Neural cell (in vitro differentiated cells): ENCODE measurements around the gene CYP4F8. TPM values are rescaled to one million over a fixed set of nuclear protein-coding genes. Genes with fewer than 3 reads are reported as not detected.

ENCODE experiments used
- H2AFZ ChIP-seq: fragments of 200-600, 300-800 bp; sonication (generic), shearing (Covaris generic); 2 replicates; pipeline ENCODE4 v1.6.0; 2014; ENCODE audit warnings: low read depth, mild to moderate bottlenecking, antibody characterized with exemption, low read length, moderate library complexity
- H3F3A ChIP-seq: fragments of 200-600 bp; shearing (Covaris generic); 2 replicates; pipeline ENCODE4 v1.6.1; 2016; ENCODE audit warnings: mild to moderate bottlenecking, moderate library complexity, mixed read lengths, antibody characterized with exemption, low read length; ENCODE audit not compliant: insufficient read depth, poor library complexity, severe bottlenecking
- H3K27ac ChIP-seq: fragments of 200-600, 300-800 bp; sonication (generic), shearing (Covaris generic); 2 replicates; pipeline ENCODE4 v1.5.1; 2014; ENCODE audit warnings: mild to moderate bottlenecking, low read length, moderate library complexity
- H3K27me3 ChIP-seq: fragments of 300-800, 200-600 bp; sonication (generic), shearing (Covaris generic); 2 replicates; pipeline ENCODE4 v1.6.0; 2014; ENCODE audit warnings: mild to moderate bottlenecking, low read depth, low read length, moderate library complexity; ENCODE audit not compliant: insufficient read depth
- H3K36me3 ChIP-seq: fragments of 300-800, 200-600 bp; sonication (generic), shearing (Covaris generic); 2 replicates; pipeline ENCODE4 v1.5.1; 2014; ENCODE audit warnings: mild to moderate bottlenecking, antibody characterized with exemption, low read length, moderate library complexity; ENCODE audit not compliant: insufficient read depth
- H3K4me2 ChIP-seq: fragments of 300-800, 200-600 bp; sonication (generic), shearing (Covaris generic); 2 replicates; pipeline ENCODE4 v1.6.0; 2014; ENCODE audit warnings: mild to moderate bottlenecking, low read length
- H3K4me3 ChIP-seq: fragments of 300-800, 200-600 bp; sonication (generic), shearing (Covaris generic); 2 replicates; pipeline ENCODE4 v1.5.1; 2014; ENCODE audit warnings: mild to moderate bottlenecking, low read length, moderate library complexity
- H3K79me2 ChIP-seq: fragments of 200-600 bp; shearing (Covaris generic); replicated peaks from 2 replicates; pipeline ENCODE4 v1.6.0; 2014; ENCODE audit warnings: mild to moderate bottlenecking, low read length, moderate library complexity; ENCODE audit not compliant: insufficient read depth
- H3K9ac ChIP-seq: fragments of 300-800, 200-600 bp; sonication (generic), shearing (Covaris generic); 2 replicates; pipeline ENCODE4 v1.6.1; 2016; ENCODE audit warnings: mild to moderate bottlenecking, low read length, mixed read lengths
- H3K9me2 ChIP-seq: fragments of 200-600 bp; shearing (Covaris generic); 2 replicates; pipeline ENCODE4 v1.6.1; 2016; ENCODE audit warnings: mild to moderate bottlenecking, low read length, mixed read lengths; ENCODE audit not compliant: insufficient read depth
- H3K9me3 ChIP-seq: fragments of 200-600, 300-800 bp; sonication (generic), shearing (Covaris generic); 2 replicates; pipeline ENCODE4 v1.6.1; 2016; ENCODE audit warnings: mild to moderate bottlenecking, mixed run types, low read length, moderate library complexity, mixed read lengths
- H4K20me1 ChIP-seq: fragments of 200-600 bp; shearing (Covaris generic); 2 replicates; pipeline ENCODE4 v1.6.1; 2016; ENCODE audit warnings: mild to moderate bottlenecking, mixed run types; ENCODE audit not compliant: insufficient read depth
- EP300 ChIP-seq: fragments of 450-650 bp; conservative IDR thresholded peaks from 2 replicates; pipeline ENCODE4 v1.6.1; 2014; ENCODE audit warnings: antibody characterized with exemption, mild to moderate bottlenecking, moderate library complexity; ENCODE audit not compliant: poor library complexity, severe bottlenecking
- EZH2 ChIP-seq: fragments of 200-600, 300-800 bp; shearing (Covaris generic), sonication (generic); IDR thresholded peaks from 2 replicates; pipeline ENCODE4 v1.6.1; 2014; ENCODE audit warnings: antibody characterized with exemption, low read length, borderline replicate concordance, mild to moderate bottlenecking; ENCODE audit not compliant: insufficient read depth, poor library complexity, severe bottlenecking
- MXI1 ChIP-seq: fragments of 450-650 bp; conservative IDR thresholded peaks from 2 replicates; pipeline ENCODE4 v1.6.1; 2014; ENCODE audit warnings: antibody characterized with exemption, mild to moderate bottlenecking; ENCODE audit not compliant: poor library complexity, severe bottlenecking
- POLR2AphosphoS5 ChIP-seq: IDR thresholded peaks from 2 replicates; pipeline ENCODE4 v1.6.1; 2012
- RAD21 ChIP-seq: fragments of 450-650 bp; conservative IDR thresholded peaks from 2 replicates; pipeline ENCODE4 v1.6.1; 2014; ENCODE audit warnings: antibody characterized with exemption, mild to moderate bottlenecking, moderate library complexity
- SMC3 ChIP-seq: fragments of 450-650 bp; conservative IDR thresholded peaks from 2 replicates; pipeline ENCODE4 v1.6.1; 2014; ENCODE audit warnings: antibody characterized with exemption, mild to moderate bottlenecking, moderate library complexity; ENCODE audit not compliant: poor library complexity
- TAF1 ChIP-seq: IDR thresholded peaks from 2 replicates; pipeline ENCODE4 v1.6.1; 2012; ENCODE audit warnings: low read depth
- polyA plus RNA-seq: library from polyadenylated mRNA; depleted of rRNA; stranded (reverse); fragments of >200 nt; gene quantifications from 2 replicates; pipeline ENCODE4 v1.2.3, GENCODE V29; 2014
- TF ChIP-seq, protein P1 (sequence below): fragments of 450-650 bp; IDR thresholded peaks from 2 replicates; pipeline ENCODE4 v1.5.1; 2014; ENCODE audit warnings: antibody characterized with exemption, mild to moderate bottlenecking, moderate library complexity; ENCODE audit not compliant: poor library complexity, severe bottlenecking
- TF ChIP-seq, protein P2 (sequence below): IDR thresholded peaks from 2 replicates; pipeline ENCODE4 v1.6.1; 2012; ENCODE audit warnings: borderline replicate concordance

The CYP4F8 gene
- polyA plus RNA-seq, 1 donor from 2014 or later, result not detected

DNA sequence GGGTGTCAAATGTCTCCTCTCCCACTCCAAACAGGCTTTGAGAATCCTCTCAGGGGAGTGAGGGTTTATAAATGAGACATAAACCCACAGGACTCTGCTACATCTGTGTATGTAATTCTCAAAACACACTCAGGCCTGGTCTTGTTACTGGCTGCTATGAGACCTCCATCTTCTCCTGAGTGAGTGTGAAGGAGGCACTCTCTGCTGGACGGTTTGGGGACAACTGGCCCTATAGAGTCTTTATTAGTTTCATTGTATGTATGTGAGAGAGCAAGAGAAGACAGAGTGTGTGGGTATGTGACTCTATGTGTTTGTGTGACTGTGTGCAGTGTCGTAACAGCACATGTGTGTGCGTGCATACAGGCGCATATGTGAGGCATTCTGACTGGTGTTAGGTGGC is 48.2 kb downstream of the CYP4F8 start:
- Histone ChIP-seq H3K36me3 (no peaks in the 10 kb centered on the region), H3K4me2 (no peak overlapping the region), H3F3A (no peaks in the 10 kb centered on the region), H2AFZ (no peak overlapping the region), H3K27ac (no peak overlapping the region), H3K9me3 (peaks cover 14% of the 10 kb centered on the region), H3K9ac (no peak overlapping the region), H3K9me2 (no peaks in the 10 kb centered on the region), H3K79me2 (no peaks in the 10 kb centered on the region), H3K4me3 (no peak overlapping the region), H4K20me1 (no peaks in the 10 kb centered on the region), H3K27me3 (no peaks in the 10 kb centered on the region)
- TF ChIP-seq RAD21 (no peak), TAF1 (no peak), EP300 (no peak), EZH2 (no peak), SMC3 (no peak), POLR2AphosphoS5 (no peak), MXI1 (no peak)
- TF ChIP-seq, protein P1, sequence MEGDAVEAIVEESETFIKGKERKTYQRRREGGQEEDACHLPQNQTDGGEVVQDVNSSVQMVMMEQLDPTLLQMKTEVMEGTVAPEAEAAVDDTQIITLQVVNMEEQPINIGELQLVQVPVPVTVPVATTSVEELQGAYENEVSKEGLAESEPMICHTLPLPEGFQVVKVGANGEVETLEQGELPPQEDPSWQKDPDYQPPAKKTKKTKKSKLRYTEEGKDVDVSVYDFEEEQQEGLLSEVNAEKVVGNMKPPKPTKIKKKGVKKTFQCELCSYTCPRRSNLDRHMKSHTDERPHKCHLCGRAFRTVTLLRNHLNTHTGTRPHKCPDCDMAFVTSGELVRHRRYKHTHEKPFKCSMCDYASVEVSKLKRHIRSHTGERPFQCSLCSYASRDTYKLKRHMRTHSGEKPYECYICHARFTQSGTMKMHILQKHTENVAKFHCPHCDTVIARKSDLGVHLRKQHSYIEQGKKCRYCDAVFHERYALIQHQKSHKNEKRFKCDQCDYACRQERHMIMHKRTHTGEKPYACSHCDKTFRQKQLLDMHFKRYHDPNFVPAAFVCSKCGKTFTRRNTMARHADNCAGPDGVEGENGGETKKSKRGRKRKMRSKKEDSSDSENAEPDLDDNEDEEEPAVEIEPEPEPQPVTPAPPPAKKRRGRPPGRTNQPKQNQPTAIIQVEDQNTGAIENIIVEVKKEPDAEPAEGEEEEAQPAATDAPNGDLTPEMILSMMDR, result no peak
- TF ChIP-seq, protein P2, sequence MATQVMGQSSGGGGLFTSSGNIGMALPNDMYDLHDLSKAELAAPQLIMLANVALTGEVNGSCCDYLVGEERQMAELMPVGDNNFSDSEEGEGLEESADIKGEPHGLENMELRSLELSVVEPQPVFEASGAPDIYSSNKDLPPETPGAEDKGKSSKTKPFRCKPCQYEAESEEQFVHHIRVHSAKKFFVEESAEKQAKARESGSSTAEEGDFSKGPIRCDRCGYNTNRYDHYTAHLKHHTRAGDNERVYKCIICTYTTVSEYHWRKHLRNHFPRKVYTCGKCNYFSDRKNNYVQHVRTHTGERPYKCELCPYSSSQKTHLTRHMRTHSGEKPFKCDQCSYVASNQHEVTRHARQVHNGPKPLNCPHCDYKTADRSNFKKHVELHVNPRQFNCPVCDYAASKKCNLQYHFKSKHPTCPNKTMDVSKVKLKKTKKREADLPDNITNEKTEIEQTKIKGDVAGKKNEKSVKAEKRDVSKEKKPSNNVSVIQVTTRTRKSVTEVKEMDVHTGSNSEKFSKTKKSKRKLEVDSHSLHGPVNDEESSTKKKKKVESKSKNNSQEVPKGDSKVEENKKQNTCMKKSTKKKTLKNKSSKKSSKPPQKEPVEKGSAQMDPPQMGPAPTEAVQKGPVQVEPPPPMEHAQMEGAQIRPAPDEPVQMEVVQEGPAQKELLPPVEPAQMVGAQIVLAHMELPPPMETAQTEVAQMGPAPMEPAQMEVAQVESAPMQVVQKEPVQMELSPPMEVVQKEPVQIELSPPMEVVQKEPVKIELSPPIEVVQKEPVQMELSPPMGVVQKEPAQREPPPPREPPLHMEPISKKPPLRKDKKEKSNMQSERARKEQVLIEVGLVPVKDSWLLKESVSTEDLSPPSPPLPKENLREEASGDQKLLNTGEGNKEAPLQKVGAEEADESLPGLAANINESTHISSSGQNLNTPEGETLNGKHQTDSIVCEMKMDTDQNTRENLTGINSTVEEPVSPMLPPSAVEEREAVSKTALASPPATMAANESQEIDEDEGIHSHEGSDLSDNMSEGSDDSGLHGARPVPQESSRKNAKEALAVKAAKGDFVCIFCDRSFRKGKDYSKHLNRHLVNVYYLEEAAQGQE, result no peak

DNA sequence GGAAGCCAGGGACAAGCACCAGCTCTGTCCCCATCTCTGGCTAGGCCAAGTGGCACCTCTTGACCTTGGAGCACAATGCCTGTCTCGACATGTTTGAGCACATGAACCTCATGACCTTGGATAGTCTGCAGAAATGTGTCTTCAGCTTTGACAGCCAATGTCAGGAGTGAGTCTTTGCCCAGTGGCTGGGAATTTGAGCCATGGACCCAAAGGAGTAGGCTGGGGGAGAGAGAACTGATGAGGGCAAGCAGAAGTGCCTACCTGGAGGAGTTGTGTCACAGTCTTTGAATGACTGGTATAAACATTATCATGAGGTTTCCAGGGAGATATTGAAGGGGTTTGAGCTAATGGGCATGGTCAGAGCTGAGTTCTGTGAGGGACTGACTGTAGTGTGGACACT is 51.2 kb downstream of the CYP4F8 start:
- no peaks in the 10 kb centered on the region for H3K9me2 ChIP-seq
- H3F3A ChIP-seq, result no peaks in the 10 kb centered on the region
- no peak overlapping the region for H2AFZ ChIP-seq
- H4K20me1 ChIP-seq, result no peaks in the 10 kb centered on the region
- H3K4me3 ChIP-seq, result no peak overlapping the region
- no peak overlapping the region for H3K9ac ChIP-seq
- no peaks in the 10 kb centered on the region for H3K36me3 ChIP-seq
- no peak overlapping the region for H3K4me2 ChIP-seq
- H3K9me3 ChIP-seq, result peaks cover 13% of the 10 kb centered on the region
- no peaks in the 10 kb centered on the region for H3K27me3 ChIP-seq
- H3K27ac ChIP-seq, result no peak overlapping the region
- TF ChIP-seq SMC3, result no peak
- TF ChIP-seq POLR2AphosphoS5, result no peak
- no peak for TF ChIP-seq EP300
- TF ChIP-seq, protein P1, result no peak
- no peak for TF ChIP-seq MXI1
- TF ChIP-seq EZH2, result no peak
- TF ChIP-seq RAD21, result no peak
- no peak for TF ChIP-seq TAF1
- TF ChIP-seq, protein P2, result no peak
- H3K79me2 ChIP-seq, result no peaks in the 10 kb centered on the region
